Cardiac muscle cell (in vitro differentiated cells and primary cell): ENCODE results near the gene RAB4B. TPM values are rescaled to one million over a fixed set of nuclear protein-coding genes. Genes with fewer than 3 reads are reported as not detected.

Experiments used
- DNase-seq, 2 donors: peaks; one replicate each; pipeline versions ENCODE4 v3.0.0 to v3.0.0-alpha.2; 2010 to 2017; ENCODE audit warnings: low read depth in 1 of 2, low spot score in 1 of 2
- H3K27ac ChIP-seq: fragments of 200-600 bp; sonication (generic); 2 replicates; pipeline ENCODE4 v1.5.1; 2016
- H3K27me3 ChIP-seq: fragments of 200-600 bp; sonication (generic); 2 replicates; pipeline ENCODE4 v1.6.0; 2016; ENCODE audit warnings: control low read depth
- H3K36me3 ChIP-seq: fragments of 200-600 bp; sonication (generic); 2 replicates; pipeline ENCODE4 v1.5.1; 2016; ENCODE audit warnings: control low read depth
- H3K4me1 ChIP-seq: fragments of 200-600 bp; sonication (generic); 2 replicates; pipeline ENCODE4 v1.8.1; 2017; ENCODE audit warnings: low read depth, mild to moderate bottlenecking, mixed run types
- H3K4me3 ChIP-seq: fragments of 200-600 bp; sonication (generic); 2 replicates; pipeline ENCODE4 v1.5.1; 2016; ENCODE audit warnings: mild to moderate bottlenecking
- H3K9me3 ChIP-seq: fragments of 200-600 bp; sonication (generic); 2 replicates; pipeline ENCODE4 v1.5.1; 2017; ENCODE audit warnings: low read depth, mild to moderate bottlenecking, control low read depth
- polyA plus RNA-seq: library from polyadenylated mRNA; unstranded; fragments of >200 nt; fragmentation: Nextera tagmentation; extraction: Ambion mirVana; gene quantifications from 2 replicates; pipeline ENCODE4 v1.2.1, GENCODE V29; 2016
- total RNA-seq: library from RNA; depleted of rRNA; stranded (reverse); fragments of >200 nt; gene quantifications from 2 replicates; pipeline ENCODE4 v1.2.3, GENCODE V29; 2016
- TF ChIP-seq, protein P1 (sequence below): IDR thresholded peaks from 2 replicates; pipeline ENCODE4 v1.5.1; 2012; ENCODE audit warnings: low read depth, mild to moderate bottlenecking, low read length

Gene RAB4B
- total and polyA plus RNA-seq, 2 experiments from 2014 or later = 15.8 to 38.9 TPM

DNA sequence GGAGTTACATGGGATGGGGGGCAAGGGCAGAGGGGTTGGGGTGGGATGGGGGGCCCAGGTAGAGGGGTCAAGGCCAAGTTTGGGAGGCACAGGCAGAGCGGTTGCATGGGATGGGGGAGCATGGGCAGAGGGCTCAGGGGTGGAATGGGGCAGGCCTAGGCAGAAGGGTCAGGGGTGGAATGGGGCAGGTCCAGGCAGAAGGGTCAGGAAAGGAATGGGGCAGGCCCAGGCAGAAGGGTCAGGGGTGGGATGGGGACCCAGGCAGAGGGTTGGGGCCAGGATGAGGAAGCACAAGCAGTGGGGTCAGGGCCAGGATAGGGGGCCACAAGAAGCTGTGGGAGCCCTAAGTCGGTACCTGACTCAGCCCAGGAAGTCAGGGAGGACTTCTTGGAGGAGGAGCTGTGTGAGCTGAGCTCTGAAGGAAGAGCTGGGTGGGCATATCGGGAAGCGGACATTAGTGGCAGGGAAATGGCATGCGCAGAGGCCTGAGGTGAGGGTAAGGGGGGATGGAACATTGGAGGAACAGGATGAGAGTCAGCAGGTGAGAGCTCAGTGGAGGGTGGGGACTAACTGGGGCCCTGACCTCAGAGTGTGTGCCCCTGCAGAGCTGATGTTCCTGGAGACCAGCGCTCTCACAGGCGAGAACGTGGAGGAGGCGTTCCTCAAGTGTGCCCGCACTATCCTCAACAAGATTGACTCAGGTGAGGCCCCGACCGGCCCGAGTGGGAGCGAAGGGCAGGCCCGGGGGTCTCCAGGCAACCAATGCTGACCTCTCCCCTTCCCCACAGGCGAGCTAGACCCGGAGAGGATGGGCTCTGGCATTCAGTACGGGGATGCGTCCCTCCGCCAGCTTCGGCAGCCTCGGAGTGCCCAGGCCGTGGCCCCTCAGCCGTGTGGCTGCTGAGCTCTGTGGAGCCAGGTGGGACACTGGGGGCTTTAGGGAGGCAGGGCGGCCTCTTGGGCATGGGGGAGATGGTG lies 8.3 kb downstream of the RAB4B start:
- Histone ChIP-seq H3K4me1 (no peaks in the 10 kb centered on the region), H3K36me3 (no peaks in the 10 kb centered on the region), H3K4me3 (no peak overlapping the region), H3K9me3 (no peaks in the 10 kb centered on the region), H3K27me3 (no peaks in the 10 kb centered on the region), H3K27ac (no peak overlapping the region)
- DNase-seq = no peak
- TF ChIP-seq, protein P1, sequence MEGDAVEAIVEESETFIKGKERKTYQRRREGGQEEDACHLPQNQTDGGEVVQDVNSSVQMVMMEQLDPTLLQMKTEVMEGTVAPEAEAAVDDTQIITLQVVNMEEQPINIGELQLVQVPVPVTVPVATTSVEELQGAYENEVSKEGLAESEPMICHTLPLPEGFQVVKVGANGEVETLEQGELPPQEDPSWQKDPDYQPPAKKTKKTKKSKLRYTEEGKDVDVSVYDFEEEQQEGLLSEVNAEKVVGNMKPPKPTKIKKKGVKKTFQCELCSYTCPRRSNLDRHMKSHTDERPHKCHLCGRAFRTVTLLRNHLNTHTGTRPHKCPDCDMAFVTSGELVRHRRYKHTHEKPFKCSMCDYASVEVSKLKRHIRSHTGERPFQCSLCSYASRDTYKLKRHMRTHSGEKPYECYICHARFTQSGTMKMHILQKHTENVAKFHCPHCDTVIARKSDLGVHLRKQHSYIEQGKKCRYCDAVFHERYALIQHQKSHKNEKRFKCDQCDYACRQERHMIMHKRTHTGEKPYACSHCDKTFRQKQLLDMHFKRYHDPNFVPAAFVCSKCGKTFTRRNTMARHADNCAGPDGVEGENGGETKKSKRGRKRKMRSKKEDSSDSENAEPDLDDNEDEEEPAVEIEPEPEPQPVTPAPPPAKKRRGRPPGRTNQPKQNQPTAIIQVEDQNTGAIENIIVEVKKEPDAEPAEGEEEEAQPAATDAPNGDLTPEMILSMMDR = no peak

DNA sequence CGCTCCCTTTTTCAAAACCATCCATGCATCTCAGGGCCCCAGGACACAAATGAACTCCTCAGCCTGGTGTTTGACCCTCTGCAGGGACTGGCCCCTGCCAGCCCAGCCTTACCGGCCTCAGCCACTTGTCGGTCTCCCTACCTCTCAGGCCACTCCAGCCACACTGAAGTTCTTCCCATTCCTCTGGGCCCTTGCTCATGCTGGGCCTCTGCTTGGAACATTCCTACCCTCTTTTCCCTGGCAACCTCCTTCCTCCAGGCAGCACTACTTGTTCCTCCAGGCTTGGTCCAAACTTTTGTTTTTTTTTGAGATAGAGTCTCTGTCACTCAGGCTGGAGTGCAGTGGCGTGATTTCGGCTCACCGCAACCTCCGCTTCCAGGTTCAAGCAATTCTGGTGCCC lies 13.3 kb downstream of the RAB4B start:
- Histone ChIP-seq H3K4me3 (no peak overlapping the region), H3K27me3 (no peaks in the 10 kb centered on the region), H3K4me1 (no peaks in the 10 kb centered on the region), H3K9me3 (no peaks in the 10 kb centered on the region), H3K27ac (no peak overlapping the region), H3K36me3 (no peaks in the 10 kb centered on the region)
- TF ChIP-seq, protein P1 = no peak
- DNase-seq = no peak

DNA sequence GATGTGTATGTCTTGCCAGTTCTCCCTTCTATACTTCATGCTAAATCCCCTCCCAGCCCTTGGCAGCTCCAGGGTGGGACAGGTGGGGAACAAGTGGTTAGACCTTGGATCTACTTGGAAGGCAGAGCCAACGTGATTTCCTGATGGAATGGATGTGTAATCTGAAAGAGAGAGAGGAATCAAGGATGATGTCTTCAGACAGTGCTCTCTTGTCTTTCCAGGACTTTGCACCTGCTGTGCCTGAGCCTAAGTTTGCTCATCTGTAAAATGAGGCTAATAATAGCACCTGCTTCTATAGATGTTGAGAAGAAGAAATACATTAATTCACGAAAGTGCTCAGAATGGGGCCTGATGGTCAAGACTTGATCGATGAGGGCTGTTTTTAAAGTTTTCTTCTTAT lies 13.9 kb downstream of the RAB4B start:
- no peak overlapping the region for H3K27ac ChIP-seq
- no peak overlapping the region for H3K4me3 ChIP-seq
- H3K36me3 ChIP-seq = no peaks in the 10 kb centered on the region
- no peaks in the 10 kb centered on the region for H3K9me3 ChIP-seq
- TF ChIP-seq, protein P1 = no peak
- no peaks in the 10 kb centered on the region for H3K4me1 ChIP-seq
- no peaks in the 10 kb centered on the region for H3K27me3 ChIP-seq
- no peak for DNase-seq

DNA sequence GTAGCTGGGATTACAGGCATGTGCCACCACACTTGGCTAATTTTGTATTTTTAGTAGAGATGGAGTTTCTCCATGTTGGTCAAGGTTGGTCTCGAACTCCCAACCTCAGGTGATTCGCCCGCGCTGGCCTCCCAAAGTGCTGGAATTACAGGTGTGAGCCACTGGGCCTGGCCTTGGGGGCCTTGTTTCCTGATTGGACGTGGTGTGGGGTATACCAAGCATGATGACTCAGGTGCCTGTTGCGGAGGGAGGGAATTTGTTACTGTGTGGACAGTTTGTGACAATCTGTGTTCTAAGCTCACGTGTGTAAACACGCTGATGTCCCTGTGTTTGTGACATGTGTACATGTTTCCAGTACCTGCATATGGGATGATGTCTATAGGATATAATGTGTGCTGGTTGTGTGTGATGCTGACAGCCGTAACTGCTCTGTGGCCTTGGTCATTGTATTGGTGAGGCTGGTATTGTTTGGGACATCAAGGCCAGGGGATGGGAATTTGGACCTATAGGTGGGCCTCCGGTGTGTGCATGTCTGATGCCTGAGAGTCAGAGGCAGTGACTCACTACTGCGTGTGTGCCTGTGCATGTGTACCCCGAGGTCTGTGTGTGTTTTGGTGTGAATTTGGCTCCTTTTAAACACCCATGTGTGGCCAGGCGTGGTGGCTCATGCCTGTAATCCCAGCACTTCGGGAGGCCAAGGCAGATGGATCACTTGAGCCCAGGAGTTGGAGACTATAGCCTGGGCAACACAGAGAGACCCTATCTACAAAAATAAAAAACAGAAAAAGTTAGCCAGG lies 19.3 kb downstream of the RAB4B start:
- Histone ChIP-seq H3K27ac (peak overlapping the region; percentile 90), H3K9me3 (no peaks in the 10 kb centered on the region), H3K27me3 (no peaks in the 10 kb centered on the region), H3K4me1 (peaks cover 22% of the 10 kb centered on the region), H3K4me3 (no peak overlapping the region), H3K36me3 (peaks cover 8% of the 10 kb centered on the region)
- no peak for DNase-seq
- TF ChIP-seq, protein P1 = no peak

DNA sequence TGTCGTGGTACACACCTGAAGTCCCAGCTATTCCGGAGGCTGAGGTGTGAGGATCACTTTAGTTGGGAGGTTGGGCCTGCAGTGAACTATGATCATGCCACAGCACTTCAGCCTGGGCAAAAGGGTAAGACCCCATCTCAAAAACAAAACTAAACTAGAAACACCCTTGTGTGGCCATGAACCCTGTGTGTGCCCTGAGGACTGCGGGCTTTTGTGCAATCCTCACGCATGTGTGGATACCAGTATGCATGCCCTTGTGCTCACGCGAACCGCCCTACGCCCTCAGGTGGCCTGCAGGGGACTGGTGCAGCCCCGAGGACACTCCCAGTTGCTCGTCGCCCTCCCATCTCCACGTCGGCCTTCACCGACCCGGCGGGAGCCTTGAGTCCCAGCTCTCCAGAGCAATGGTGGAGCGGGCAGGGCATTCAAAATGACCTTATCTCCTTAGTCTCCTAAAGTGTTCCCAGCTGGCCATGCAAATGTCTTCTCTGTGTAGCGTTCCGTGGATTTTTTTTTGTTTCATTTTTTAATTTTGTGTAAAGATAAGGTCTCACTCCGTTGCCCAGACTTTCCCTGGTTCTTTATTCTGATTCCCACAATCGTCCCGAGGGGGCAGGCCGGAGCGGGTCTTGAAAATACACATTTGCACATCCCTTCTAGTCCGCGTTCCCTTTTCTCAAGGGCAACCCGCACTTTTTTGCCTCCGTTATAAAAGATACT lies 20.1 kb downstream of the RAB4B start:
- Histone ChIP-seq H3K9me3 (no peaks in the 10 kb centered on the region), H3K27me3 (no peaks in the 10 kb centered on the region), H3K4me1 (peaks cover 30% of the 10 kb centered on the region), H3K4me3 (peak overlapping the region; percentile 42), H3K36me3 (peaks cover 8% of the 10 kb centered on the region), H3K27ac (peak overlapping the region; percentile 90)
- TF ChIP-seq, protein P1 = peak; percentile 53
- peak; percentile 73 to 78 for DNase-seq
